A673 (cell line): Measurements from ENCODE around the gene AJM1. TPM values are rescaled to one million over a fixed set of nuclear protein-coding genes. Genes with fewer than 3 reads are reported as not detected.

Experiments
- BruUV-seq: library from RNA; stranded (reverse); fragments of 400-500 nt; replicated peaks from 2 replicates; lab custom pipeline; 2021; lab: Mats Ljungman, UMichigan
- CTCF ChIA-PET: fragments of 300-600 bp; sonication (Branson Sonifier 250); formaldehyde crosslinking; loops from one replicate; lab custom pipeline; 2022; ENCODE audit warnings: antibody characterized with exemption; lab: Charles Lee
- POLR2A ChIA-PET: fragments of 300-600 bp; sonication (Branson Sonifier 250); formaldehyde crosslinking; loops from one replicate; lab custom pipeline; 2022; ENCODE audit warnings: antibody characterized with exemption; ENCODE audit not compliant: low non-redundant PET; lab: Charles Lee
- DNase-seq: peaks from one replicate; pipeline ENCODE4 v3.0.0-alpha.2; 2015; ENCODE audit warnings: low spot score
- H3K27ac ChIP-seq: fragments of 200-600 bp; sonication (generic); 2 replicates; pipeline ENCODE4 v1.5.1; 2016; ENCODE audit warnings: mixed run types, low read depth, mild to moderate bottlenecking, mixed read lengths, antibody characterized with exemption, low read length; ENCODE audit not compliant: poor library complexity, severe bottlenecking
- H3K27me3 ChIP-seq: fragments of 200-600 bp; sonication (generic); replicated peaks from 2 replicates; pipeline ENCODE4 v1.6.1; 2017; ENCODE audit warnings: mixed run types, low read depth, mild to moderate bottlenecking, mixed read lengths, antibody characterized with exemption, low read length; ENCODE audit not compliant: insufficient read depth, poor library complexity
- H3K36me3 ChIP-seq: fragments of 200-600 bp; sonication (generic); 2 replicates; pipeline ENCODE4 v1.6.1; 2016; ENCODE audit warnings: mixed run types, mild to moderate bottlenecking, mixed read lengths, antibody characterized with exemption, low read length; ENCODE audit not compliant: insufficient read depth, poor library complexity, severe bottlenecking
- H3K4me1 ChIP-seq: fragments of 200-600 bp; sonication (generic); 2 replicates; pipeline ENCODE4 v1.6.1; 2017; ENCODE audit warnings: mixed run types, mild to moderate bottlenecking, mixed read lengths, antibody characterized with exemption, low read length; ENCODE audit not compliant: insufficient read depth, poor library complexity, severe bottlenecking
- H3K4me3 ChIP-seq: fragments of 200-600 bp; sonication (generic); 2 replicates; pipeline ENCODE4 v1.5.1; 2016; ENCODE audit warnings: low read depth, mixed run types, mild to moderate bottlenecking, mixed read lengths, low read length; ENCODE audit not compliant: poor library complexity, severe bottlenecking
- H3K9me3 ChIP-seq: fragments of 200-600 bp; sonication (generic); 2 replicates; pipeline ENCODE4 v1.6.1; 2016; ENCODE audit warnings: mixed run types, low read depth, mild to moderate bottlenecking, mixed read lengths, antibody characterized with exemption, low read length; ENCODE audit not compliant: poor library complexity, severe bottlenecking
- CTCF ChIP-seq: fragments of 300-800, 200-600 bp; sonication (generic); conservative IDR thresholded peaks from 2 replicates; pipeline ENCODE4 v1.5.1; 2017; ENCODE audit warnings: low read depth, mild to moderate bottlenecking, antibody characterized with exemption, low read length, moderate library complexity, mixed read lengths
- EZH2 ChIP-seq: fragments of 200-600 bp; sonication (generic); IDR thresholded peaks from 2 replicates; pipeline ENCODE4 v1.6.1; 2017; ENCODE audit warnings: borderline replicate concordance, low read depth, mild to moderate bottlenecking, mixed read lengths, antibody characterized with exemption, low read length; ENCODE audit not compliant: poor library complexity, severe bottlenecking
- intact Hi-C: fragments of 100-400 bp; cut with micrococcal nuclease; formaldehyde crosslinking; loops from one replicate; pipeline ENCODE4 v1.10.0; 2022; ENCODE audit not compliant: unreplicated experiment
- total RNA-seq: library from RNA; stranded (reverse); gene quantifications from 2 replicates; pipeline ENCODE4 v1.2.3, GENCODE V29; 2021

The AJM1 gene
- total RNA-seq, 1 experiment from 2014 or later, result 2.0 TPM

- peaks cover 27% of the 10 kb centered on the region for H3K9me3 ChIP-seq
- H3K4me3 ChIP-seq, result no peak overlapping the region
- no peaks in the 10 kb centered on the region for H3K36me3 ChIP-seq
- BruUV-seq, result no TSS peak
- no peak overlapping the region for H3K27ac ChIP-seq
- no peaks in the 10 kb centered on the region for H3K4me1 ChIP-seq
- ChIA-PET CTCF (no interaction called here), POLR2A (no interaction called here)
- intact Hi-C loops, result no loop called here
- TF ChIP-seq CTCF (no peak), EZH2 (no peak)
- DNase-seq, result no peak
- no peaks in the 10 kb centered on the region for H3K27me3 ChIP-seq
Measured at GRCh38 chr9:136875155-136875554, 32.9 kb downstream of the AJM1 start.

DNA sequence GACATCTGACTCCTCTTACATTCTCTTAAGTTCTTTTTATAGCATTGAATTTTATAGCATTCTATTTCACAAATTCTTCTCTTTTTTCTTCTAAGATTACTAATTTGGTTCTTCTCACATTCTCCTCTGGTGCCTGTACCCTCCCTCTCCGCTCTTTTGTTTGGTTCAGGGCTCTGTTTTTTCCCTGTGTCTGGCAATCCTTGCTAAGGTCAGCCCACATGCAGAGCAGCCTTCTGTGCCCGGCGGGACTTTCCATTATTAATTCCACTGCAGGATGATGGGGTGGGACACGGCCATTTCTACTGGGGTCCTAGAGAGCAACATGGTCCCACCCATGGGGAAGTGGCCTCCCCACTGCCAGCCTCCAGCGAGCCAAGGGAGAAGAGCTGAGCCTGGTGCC is 34.2 kb downstream of the AJM1 start:
- ChIA-PET POLR2A (no interaction called here), CTCF (no interaction called here)
- DNase-seq, result no peak
- peaks cover 20% of the 10 kb centered on the region for H3K9me3 ChIP-seq
- intact Hi-C loops, result no loop called here
- H3K4me3 ChIP-seq, result no peak overlapping the region
- no TSS peak for BruUV-seq
- H3K36me3 ChIP-seq, result no peaks in the 10 kb centered on the region
- no peaks in the 10 kb centered on the region for H3K4me1 ChIP-seq
- H3K27ac ChIP-seq, result no peak overlapping the region
- no peaks in the 10 kb centered on the region for H3K27me3 ChIP-seq
- TF ChIP-seq EZH2 (no peak), CTCF (no peak)

GRCh38 chr9:136880651-136881050 is 38.4 kb downstream of the AJM1 start:
- POLR2A ChIA-PET, result no interaction called here
- Histone ChIP-seq H3K9me3 (no peaks in the 10 kb centered on the region), H3K27me3 (no peaks in the 10 kb centered on the region), H3K36me3 (no peaks in the 10 kb centered on the region), H3K4me1 (no peaks in the 10 kb centered on the region), H3K4me3 (no peak overlapping the region), H3K27ac (no peak overlapping the region)
- TF ChIP-seq EZH2 (no peak), CTCF (no peak)
- CTCF ChIA-PET, result no interaction called here
- no peak for DNase-seq
- no TSS peak for BruUV-seq
- intact Hi-C loops, result no loop called here
